ENCODE results near the gene EIF4E1B.

DNA sequence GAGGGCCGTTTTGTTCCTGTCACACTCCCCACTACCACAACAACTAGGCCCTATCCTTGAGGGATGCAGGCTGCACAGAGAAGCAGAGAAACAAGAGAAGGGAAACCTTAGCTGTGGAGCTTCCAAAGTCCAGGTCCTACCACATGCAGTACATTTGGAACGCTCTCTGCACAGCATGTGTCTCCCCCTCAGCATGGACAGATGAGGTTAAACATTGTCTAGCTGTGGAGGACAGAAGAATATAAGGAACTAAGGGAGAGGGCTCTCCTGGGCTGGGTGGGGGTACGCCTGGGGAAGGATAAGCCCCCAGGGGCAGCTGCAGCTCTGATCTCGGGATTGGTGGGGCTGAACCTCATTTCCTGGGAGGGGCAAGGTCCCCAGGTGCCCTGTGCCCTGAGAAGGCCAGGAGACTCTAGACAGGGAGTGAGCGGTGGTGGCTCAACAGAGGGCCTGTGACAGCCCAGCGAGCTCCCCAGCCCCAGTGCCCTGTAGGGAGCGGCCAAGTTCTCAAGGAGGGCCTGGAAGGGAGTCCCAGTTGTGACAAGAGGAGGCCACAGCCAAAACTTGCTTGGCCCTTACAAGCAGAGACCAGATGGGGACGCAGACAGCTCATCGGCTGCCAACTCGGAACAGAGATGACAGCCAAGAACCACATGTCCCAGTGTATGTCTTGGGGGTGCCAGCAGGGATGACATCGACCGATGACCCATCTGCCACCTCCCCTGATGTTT is 46.9 kb downstream of the EIF4E1B start:
- TF ChIP-seq, protein P1, sequence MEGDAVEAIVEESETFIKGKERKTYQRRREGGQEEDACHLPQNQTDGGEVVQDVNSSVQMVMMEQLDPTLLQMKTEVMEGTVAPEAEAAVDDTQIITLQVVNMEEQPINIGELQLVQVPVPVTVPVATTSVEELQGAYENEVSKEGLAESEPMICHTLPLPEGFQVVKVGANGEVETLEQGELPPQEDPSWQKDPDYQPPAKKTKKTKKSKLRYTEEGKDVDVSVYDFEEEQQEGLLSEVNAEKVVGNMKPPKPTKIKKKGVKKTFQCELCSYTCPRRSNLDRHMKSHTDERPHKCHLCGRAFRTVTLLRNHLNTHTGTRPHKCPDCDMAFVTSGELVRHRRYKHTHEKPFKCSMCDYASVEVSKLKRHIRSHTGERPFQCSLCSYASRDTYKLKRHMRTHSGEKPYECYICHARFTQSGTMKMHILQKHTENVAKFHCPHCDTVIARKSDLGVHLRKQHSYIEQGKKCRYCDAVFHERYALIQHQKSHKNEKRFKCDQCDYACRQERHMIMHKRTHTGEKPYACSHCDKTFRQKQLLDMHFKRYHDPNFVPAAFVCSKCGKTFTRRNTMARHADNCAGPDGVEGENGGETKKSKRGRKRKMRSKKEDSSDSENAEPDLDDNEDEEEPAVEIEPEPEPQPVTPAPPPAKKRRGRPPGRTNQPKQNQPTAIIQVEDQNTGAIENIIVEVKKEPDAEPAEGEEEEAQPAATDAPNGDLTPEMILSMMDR (IDR thresholded peaks at IDR 0.05 in 8 of 11, conservative IDR thresholded peaks at IDR 0.05 in 3 of 11) = no peak
- TF ChIP-seq POLR2A (IDR thresholded peaks at IDR 0.05) = no peak

All from spleen (tissue), 7 donors.